ENCODE data around the gene RBM45.

RBM45 gene

DNA sequence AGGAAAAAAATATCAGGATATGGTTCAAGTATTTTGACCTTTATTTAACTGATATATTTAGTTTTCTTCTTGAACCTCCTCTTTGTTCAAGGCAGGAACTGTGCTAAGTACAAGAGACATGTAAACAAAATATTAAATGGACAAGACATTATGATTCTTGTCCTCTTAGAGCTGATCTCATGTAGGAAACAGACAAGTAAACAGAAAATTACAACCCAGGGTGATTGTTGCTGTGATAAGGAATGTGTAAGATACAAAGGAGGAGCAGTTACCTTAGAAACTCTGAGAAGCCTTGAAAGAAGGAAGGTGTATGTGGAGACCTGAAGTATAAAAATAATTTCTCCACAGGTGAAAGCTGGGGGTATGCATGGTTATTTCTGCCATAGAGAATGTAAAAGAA lies 12.9 kb downstream of the RBM45 start:
- Histone ChIP-seq H3K27me3 (ENCODE audit: control insufficient read depth, low read length) (no peaks in the 10 kb centered on the region), H3K4me3 (ENCODE audit: low read length) (no peak overlapping the region), H3K79me2 (ENCODE audit: control insufficient read depth, low read length) (no peaks in the 10 kb centered on the region), H3K36me3 (ENCODE audit: control insufficient read depth, low read length) (peaks cover 57% of the 10 kb centered on the region), H3F3A (ENCODE audit: control insufficient read depth, insufficient read depth) (no peaks in the 10 kb centered on the region), H3K9me2 (replicated peaks; ENCODE audit: control insufficient read depth, low read length) (no peaks in the 10 kb centered on the region), H3K9me3 (ENCODE audit: control insufficient read depth, insufficient read depth, low read length) (no peaks in the 10 kb centered on the region), H3K4me1 (ENCODE audit: control insufficient read depth, low read length) (no peaks in the 10 kb centered on the region), H3K27ac (ENCODE audit: low read depth, low read length) (no peak overlapping the region), H4K20me1 (ENCODE audit: control insufficient read depth, insufficient read depth, low read depth, low read length) (no peaks in the 10 kb centered on the region), H3K4me2 (ENCODE audit: low read length) (no peak overlapping the region)
- TF ChIP-seq EZH2phosphoT487 (IDR thresholded peaks at IDR 0.05; ENCODE audit: borderline replicate concordance, low read length) = no peak
- TF ChIP-seq, protein P1, sequence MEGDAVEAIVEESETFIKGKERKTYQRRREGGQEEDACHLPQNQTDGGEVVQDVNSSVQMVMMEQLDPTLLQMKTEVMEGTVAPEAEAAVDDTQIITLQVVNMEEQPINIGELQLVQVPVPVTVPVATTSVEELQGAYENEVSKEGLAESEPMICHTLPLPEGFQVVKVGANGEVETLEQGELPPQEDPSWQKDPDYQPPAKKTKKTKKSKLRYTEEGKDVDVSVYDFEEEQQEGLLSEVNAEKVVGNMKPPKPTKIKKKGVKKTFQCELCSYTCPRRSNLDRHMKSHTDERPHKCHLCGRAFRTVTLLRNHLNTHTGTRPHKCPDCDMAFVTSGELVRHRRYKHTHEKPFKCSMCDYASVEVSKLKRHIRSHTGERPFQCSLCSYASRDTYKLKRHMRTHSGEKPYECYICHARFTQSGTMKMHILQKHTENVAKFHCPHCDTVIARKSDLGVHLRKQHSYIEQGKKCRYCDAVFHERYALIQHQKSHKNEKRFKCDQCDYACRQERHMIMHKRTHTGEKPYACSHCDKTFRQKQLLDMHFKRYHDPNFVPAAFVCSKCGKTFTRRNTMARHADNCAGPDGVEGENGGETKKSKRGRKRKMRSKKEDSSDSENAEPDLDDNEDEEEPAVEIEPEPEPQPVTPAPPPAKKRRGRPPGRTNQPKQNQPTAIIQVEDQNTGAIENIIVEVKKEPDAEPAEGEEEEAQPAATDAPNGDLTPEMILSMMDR (IDR thresholded peaks at IDR 0.05; ENCODE audit: low read depth, low read length, poor library complexity, severe bottlenecking) = no peak

DNA sequence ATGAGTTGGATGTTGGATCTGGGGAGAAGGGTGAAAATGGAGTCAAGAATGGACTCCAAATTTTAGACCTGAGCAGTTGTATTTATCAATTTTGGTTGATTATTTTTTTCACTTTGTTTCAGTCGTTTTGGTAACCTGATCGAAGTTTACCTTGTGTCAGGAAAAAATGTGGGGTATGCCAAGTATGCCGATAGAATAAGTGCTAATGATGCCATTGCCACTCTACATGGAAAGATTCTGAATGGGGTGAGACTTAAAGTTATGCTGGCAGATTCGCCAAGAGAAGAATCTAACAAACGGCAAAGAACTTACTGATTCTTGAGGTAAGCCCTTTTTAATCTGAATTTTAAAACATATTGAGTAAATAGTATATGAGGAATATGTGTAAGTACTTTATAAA lies 13.6 kb downstream of the RBM45 start:
- H3K4me3 ChIP-seq (ENCODE audit: low read length) = no peak overlapping the region
- H3K27ac ChIP-seq (ENCODE audit: low read depth, low read length) = no peak overlapping the region
- H3K79me2 ChIP-seq (ENCODE audit: control insufficient read depth, low read length) = no peaks in the 10 kb centered on the region
- no peaks in the 10 kb centered on the region for H3K9me3 ChIP-seq (ENCODE audit: control insufficient read depth, insufficient read depth, low read length)
- no peaks in the 10 kb centered on the region for H3F3A ChIP-seq (ENCODE audit: control insufficient read depth, insufficient read depth)
- H3K4me2 ChIP-seq (ENCODE audit: low read length) = no peak overlapping the region
- H3K27me3 ChIP-seq (ENCODE audit: control insufficient read depth, low read length) = no peaks in the 10 kb centered on the region
- no peaks in the 10 kb centered on the region for H4K20me1 ChIP-seq (ENCODE audit: control insufficient read depth, insufficient read depth, low read depth, low read length)
- no peaks in the 10 kb centered on the region for H3K9me2 ChIP-seq (replicated peaks; ENCODE audit: control insufficient read depth, low read length)
- TF ChIP-seq, protein P1 (IDR thresholded peaks at IDR 0.05; ENCODE audit: low read depth, low read length, poor library complexity, severe bottlenecking) = no peak
- TF ChIP-seq EZH2phosphoT487 (IDR thresholded peaks at IDR 0.05; ENCODE audit: borderline replicate concordance, low read length) = no peak
- no peaks in the 10 kb centered on the region for H3K4me1 ChIP-seq (ENCODE audit: control insufficient read depth, low read length)
- H3K36me3 ChIP-seq (ENCODE audit: control insufficient read depth, low read length) = peaks cover 50% of the 10 kb centered on the region

DNA sequence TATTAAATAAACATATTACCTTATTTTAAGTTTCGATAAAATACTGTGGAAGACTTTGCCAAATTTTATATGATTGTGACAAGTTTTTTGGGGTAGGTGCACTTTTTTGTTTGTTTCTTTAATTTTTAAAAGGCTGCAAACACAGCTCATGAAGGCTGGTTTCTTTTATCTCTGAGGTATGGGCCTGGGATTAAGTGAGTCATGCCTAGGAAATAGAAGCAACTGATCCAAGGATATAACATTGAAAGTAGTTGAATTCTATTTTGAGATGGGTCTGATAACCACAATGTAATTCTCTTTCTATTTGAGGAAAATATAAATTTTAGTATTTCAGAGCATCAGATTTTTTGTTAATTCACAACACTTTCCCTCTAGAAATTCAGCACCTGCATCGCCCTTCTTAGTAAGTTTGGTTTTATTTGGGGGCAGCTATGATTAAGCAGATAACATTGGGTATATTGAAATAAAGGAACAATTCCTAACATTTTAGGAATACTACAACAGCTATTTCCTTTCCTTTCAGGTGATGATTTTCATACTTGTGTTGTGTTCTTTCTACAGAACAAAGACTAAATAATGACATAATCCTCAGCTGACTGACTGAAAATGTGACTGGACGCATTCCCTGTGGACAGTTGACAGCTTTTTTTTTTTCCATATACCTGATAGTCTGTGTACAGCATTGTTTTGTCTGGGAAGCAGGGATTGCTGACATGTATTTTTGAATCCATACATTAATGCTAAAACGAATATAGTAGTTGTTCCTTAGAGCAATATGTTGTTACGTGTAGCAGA lies 16.8 kb downstream of the RBM45 start:
- peaks cover 25% of the 10 kb centered on the region for H3K36me3 ChIP-seq (ENCODE audit: control insufficient read depth, low read length)
- no peak overlapping the region for H3K4me3 ChIP-seq (ENCODE audit: low read length)
- no peaks in the 10 kb centered on the region for H4K20me1 ChIP-seq (ENCODE audit: control insufficient read depth, insufficient read depth, low read depth, low read length)
- no peak overlapping the region for H3K27ac ChIP-seq (ENCODE audit: low read depth, low read length)
- H3K79me2 ChIP-seq (ENCODE audit: control insufficient read depth, low read length) = no peaks in the 10 kb centered on the region
- no peak for TF ChIP-seq EZH2phosphoT487 (IDR thresholded peaks at IDR 0.05; ENCODE audit: borderline replicate concordance, low read length)
- TF ChIP-seq, protein P1 (IDR thresholded peaks at IDR 0.05; ENCODE audit: low read depth, low read length, poor library complexity, severe bottlenecking) = no peak
- no peak overlapping the region for H3K4me2 ChIP-seq (ENCODE audit: low read length)
- H3K27me3 ChIP-seq (ENCODE audit: control insufficient read depth, low read length) = no peaks in the 10 kb centered on the region
- H3F3A ChIP-seq (ENCODE audit: control insufficient read depth, insufficient read depth) = no peaks in the 10 kb centered on the region
- H3K9me2 ChIP-seq (replicated peaks; ENCODE audit: control insufficient read depth, low read length) = no peaks in the 10 kb centered on the region
- no peaks in the 10 kb centered on the region for H3K4me1 ChIP-seq (ENCODE audit: control insufficient read depth, low read length)
- H3K9me3 ChIP-seq (ENCODE audit: control insufficient read depth, insufficient read depth, low read length) = no peaks in the 10 kb centered on the region

Measured in DOHH2 (cell line).